ENCODE results near the gene EIF4E2. TPM values are rescaled to one million over a fixed set of nuclear protein-coding genes. Genes with fewer than 3 reads are reported as not detected.
A peak's percentile ranks its signal among the peaks of the same experiment; 100 is the strongest.

EIF4E2 gene
- total and polyA plus RNA-seq, 2 experiments from 2014 or later: 76.9 to 122 TPM

DNA sequence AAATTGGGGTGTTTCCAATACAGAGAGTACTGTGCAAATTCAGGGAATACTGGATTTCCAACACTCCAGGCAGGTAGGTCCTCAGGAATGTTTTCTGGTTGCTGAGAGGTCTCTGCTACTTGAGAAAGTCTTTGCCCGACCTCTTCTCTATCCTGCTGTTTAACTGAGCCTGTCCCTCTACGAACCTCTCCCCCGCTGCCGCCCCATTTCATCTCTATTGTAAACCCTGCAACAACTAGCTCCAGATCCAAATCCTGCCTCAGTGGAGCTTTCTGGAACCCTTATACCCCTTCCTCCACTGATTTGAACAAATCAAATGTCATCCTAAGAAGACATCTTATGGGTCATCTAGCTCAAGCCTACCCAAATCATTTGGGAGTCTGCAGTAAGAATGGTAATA lies 1.3 kb downstream of the EIF4E2 start:
- Histone ChIP-seq H3K27ac (no peak overlapping the region), H3K4me2 (peak overlapping the region; percentile 89), H3K9me3 (ENCODE audit: low read depth) (no peaks in the 10 kb centered on the region), H3K4me3 (no peak overlapping the region), H3K27me3 (no peaks in the 10 kb centered on the region), H2AFZ (no peak overlapping the region), H3K79me2 (peaks cover 79% of the 10 kb centered on the region), H3K36me3 (replicated peaks; ENCODE audit: insufficient read depth, low read depth) (no peaks in the 10 kb centered on the region), H3K4me1 (ENCODE audit: insufficient read depth) (no peaks in the 10 kb centered on the region), H4K20me1 (ENCODE audit: insufficient read depth, poor library complexity, severe bottlenecking) (peaks cover 23% of the 10 kb centered on the region), H3K9me2 (replicated peaks; ENCODE audit: insufficient read depth) (no peaks in the 10 kb centered on the region)
- 88% methylated on average over 4 of the region's 4 CpGs for WGBS (ENCODE audit: low lambda C conversion rate, missing lambda C conversion rate)
- no peak for DNase-seq (ENCODE audit: low spot score)
- TF ChIP-seq EZH2 (IDR thresholded peaks at IDR 0.05; ENCODE audit: borderline replicate concordance) (no peak), EZH2phosphoT487 (IDR thresholded peaks at IDR 0.05; ENCODE audit: low read depth, severe bottlenecking, unreplicated experiment) (no peak)
- TF ChIP-seq, protein P1, sequence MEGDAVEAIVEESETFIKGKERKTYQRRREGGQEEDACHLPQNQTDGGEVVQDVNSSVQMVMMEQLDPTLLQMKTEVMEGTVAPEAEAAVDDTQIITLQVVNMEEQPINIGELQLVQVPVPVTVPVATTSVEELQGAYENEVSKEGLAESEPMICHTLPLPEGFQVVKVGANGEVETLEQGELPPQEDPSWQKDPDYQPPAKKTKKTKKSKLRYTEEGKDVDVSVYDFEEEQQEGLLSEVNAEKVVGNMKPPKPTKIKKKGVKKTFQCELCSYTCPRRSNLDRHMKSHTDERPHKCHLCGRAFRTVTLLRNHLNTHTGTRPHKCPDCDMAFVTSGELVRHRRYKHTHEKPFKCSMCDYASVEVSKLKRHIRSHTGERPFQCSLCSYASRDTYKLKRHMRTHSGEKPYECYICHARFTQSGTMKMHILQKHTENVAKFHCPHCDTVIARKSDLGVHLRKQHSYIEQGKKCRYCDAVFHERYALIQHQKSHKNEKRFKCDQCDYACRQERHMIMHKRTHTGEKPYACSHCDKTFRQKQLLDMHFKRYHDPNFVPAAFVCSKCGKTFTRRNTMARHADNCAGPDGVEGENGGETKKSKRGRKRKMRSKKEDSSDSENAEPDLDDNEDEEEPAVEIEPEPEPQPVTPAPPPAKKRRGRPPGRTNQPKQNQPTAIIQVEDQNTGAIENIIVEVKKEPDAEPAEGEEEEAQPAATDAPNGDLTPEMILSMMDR (IDR thresholded peaks at IDR 0.05; ENCODE audit: poor library complexity): no peak

DNA sequence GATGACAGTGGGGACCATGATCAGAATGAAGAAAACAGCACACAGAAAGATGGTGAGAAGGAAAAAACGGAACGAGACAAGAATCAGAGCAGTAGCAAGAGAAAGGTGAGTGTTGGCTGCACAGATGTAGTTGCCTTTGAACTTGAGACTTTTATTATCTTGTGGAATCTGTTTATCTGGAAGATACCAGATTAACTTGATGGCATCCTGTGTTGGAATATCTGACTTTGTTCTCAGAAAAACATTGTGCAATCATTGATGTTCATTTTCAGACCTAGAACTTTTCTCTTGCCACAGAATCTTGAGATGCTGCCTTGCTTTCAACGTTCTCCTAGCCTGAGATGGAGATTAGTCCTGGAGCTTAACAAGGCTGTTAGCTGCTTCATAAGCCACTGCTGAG lies 5.9 kb downstream of the EIF4E2 start:
- Histone ChIP-seq H4K20me1 (ENCODE audit: insufficient read depth, poor library complexity, severe bottlenecking) (peaks cover 23% of the 10 kb centered on the region), H3K79me2 (peaks cover 45% of the 10 kb centered on the region), H3K4me2 (no peak overlapping the region)

DNA sequence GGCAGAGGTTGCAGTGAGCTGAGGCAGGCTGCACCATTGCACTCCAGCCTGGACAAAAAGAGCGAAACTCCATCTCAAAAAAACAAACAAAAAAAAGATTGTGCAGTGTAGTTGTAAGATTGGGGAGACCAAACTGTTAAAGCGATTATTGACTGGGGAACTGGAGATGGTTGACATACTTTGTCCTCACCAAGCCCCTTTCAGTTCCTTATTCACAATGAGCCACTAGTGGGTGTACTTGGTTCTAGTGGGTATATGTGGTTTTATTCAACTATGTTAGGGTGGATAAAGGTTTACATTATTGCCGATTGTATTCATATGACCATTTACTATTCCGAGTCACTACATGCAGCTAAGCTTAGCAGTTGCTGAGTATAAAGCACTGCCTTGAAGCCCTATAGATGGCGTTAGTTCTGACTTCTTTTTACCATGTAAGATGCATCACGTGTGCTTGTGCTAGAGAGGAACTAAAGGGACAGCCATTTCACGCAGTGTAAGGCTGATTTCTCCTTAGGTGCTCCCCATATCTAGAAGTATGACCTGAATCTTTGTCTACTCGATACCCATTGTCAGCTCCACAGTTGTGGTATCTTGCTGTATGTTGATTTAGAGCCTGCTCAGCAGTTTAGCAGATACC lies 12.1 kb downstream of the EIF4E2 start:
- H3K36me3 ChIP-seq (replicated peaks; ENCODE audit: insufficient read depth, low read depth): no peaks in the 10 kb centered on the region

More for the DNA sequence above, 5.9 kb downstream of the EIF4E2 start:
- DNase-seq (ENCODE audit: low spot score): no peak
- no peak overlapping the region for H2AFZ ChIP-seq
- no peaks in the 10 kb centered on the region for H3K36me3 ChIP-seq (replicated peaks; ENCODE audit: insufficient read depth, low read depth)
- H3K27ac ChIP-seq: no peak overlapping the region
- no peaks in the 10 kb centered on the region for H3K9me2 ChIP-seq (replicated peaks; ENCODE audit: insufficient read depth)
- TF ChIP-seq, protein P1 (IDR thresholded peaks at IDR 0.05; ENCODE audit: poor library complexity): no peak
- TF ChIP-seq EZH2phosphoT487 (IDR thresholded peaks at IDR 0.05; ENCODE audit: low read depth, severe bottlenecking, unreplicated experiment) (no peak), EZH2 (IDR thresholded peaks at IDR 0.05; ENCODE audit: borderline replicate concordance) (no peak)
- H3K4me1 ChIP-seq (ENCODE audit: insufficient read depth): no peaks in the 10 kb centered on the region
- no peaks in the 10 kb centered on the region for H3K9me3 ChIP-seq (ENCODE audit: low read depth)
- 86% methylated on average over 3 of the region's 3 CpGs for WGBS (ENCODE audit: low lambda C conversion rate, missing lambda C conversion rate)
- H3K4me3 ChIP-seq: no peak overlapping the region
- H3K27me3 ChIP-seq: no peaks in the 10 kb centered on the region

More for the DNA sequence above, 12.1 kb downstream of the EIF4E2 start:
- H3K27ac ChIP-seq: no peak overlapping the region
- no peak overlapping the region for H3K4me2 ChIP-seq
- H2AFZ ChIP-seq: no peak overlapping the region
- H3K9me2 ChIP-seq (replicated peaks; ENCODE audit: insufficient read depth): no peaks in the 10 kb centered on the region
- no peak for DNase-seq (ENCODE audit: low spot score)
- H3K4me1 ChIP-seq (ENCODE audit: insufficient read depth): no peaks in the 10 kb centered on the region
- H3K27me3 ChIP-seq: no peaks in the 10 kb centered on the region
- no peak for TF ChIP-seq EZH2phosphoT487 (IDR thresholded peaks at IDR 0.05; ENCODE audit: low read depth, severe bottlenecking, unreplicated experiment)
- TF ChIP-seq EZH2 (IDR thresholded peaks at IDR 0.05; ENCODE audit: borderline replicate concordance): no peak
- TF ChIP-seq, protein P1 (IDR thresholded peaks at IDR 0.05; ENCODE audit: poor library complexity): no peak
- H4K20me1 ChIP-seq (ENCODE audit: insufficient read depth, poor library complexity, severe bottlenecking): no peaks in the 10 kb centered on the region
- H3K4me3 ChIP-seq: no peak overlapping the region
- 85% methylated on average over 8 of the region's 8 CpGs for WGBS (ENCODE audit: low lambda C conversion rate, missing lambda C conversion rate)
- H3K9me3 ChIP-seq (ENCODE audit: low read depth): no peaks in the 10 kb centered on the region
- H3K79me2 ChIP-seq: no peaks in the 10 kb centered on the region

Measured in hepatocyte (in vitro differentiated cells).